Thoracic aorta (tissue), 2 donors: Measurements from ENCODE around the gene RBP7. TPM values are rescaled to one million over a fixed set of nuclear protein-coding genes. Genes with fewer than 3 reads are reported as not detected.

Experiments
- ATAC-seq: fragments of 150-250 bp; one replicate; pipeline ENCODE4 v1.8.0; 2017; ENCODE audit warnings: low read depth; ENCODE audit not compliant: insufficient number of reproducible peaks, low FRiP score
- DNase-seq: peaks from one replicate; pipeline ENCODE4 v3.0.0-alpha.2; 2020; ENCODE audit warnings: low spot score
- H3K27ac ChIP-seq, 2 donors: fragments of 200-600 bp; sonication (generic); 1 replicate in 1 of 2; 2 replicates in 1 of 2; pipeline ENCODE4 v1.5.1; 2016; ENCODE audit warnings: mild to moderate bottlenecking in 2 of 2, moderate library complexity in 2 of 2
- H3K27me3 ChIP-seq: fragments of 200-600 bp; sonication (generic); replicated peaks from 2 replicates; pipeline ENCODE4 v1.6.0; 2016; ENCODE audit warnings: mild to moderate bottlenecking; ENCODE audit not compliant: insufficient read depth
- H3K36me3 ChIP-seq: fragments of 200-600 bp; sonication (generic); one replicate; pipeline ENCODE4 v1.5.1; 2016
- H3K4me1 ChIP-seq, 2 donors: fragments of 200-600 bp; sonication (generic); 1 replicate in 1 of 2; 2 replicates in 1 of 2; pipeline versions ENCODE4 v1.5.1 to v1.6.0; 2016; ENCODE audit warnings: low read depth in 2 of 2, mild to moderate bottlenecking in 1 of 2; ENCODE audit not compliant: control insufficient read depth in 1 of 2
- H3K4me3 ChIP-seq: fragments of 200-600 bp; sonication (generic); 2 replicates; pipeline ENCODE4 v1.5.1; 2016; ENCODE audit warnings: mild to moderate bottlenecking
- H3K9me3 ChIP-seq: fragments of 200-600 bp; sonication (generic); 2 replicates; pipeline ENCODE4 v1.5.1; 2016
- CTCF ChIP-seq: fragments of 200-600 bp; sonication (generic); IDR thresholded peaks from one replicate; pipeline ENCODE4 v1.5.1; 2019; ENCODE audit warnings: antibody characterized with exemption
- total RNA-seq, 2 donors: library from RNA; depleted of rRNA; stranded (reverse); fragments of >200 nt; gene quantifications; one replicate each; pipeline versions ENCODE4 v1.1.0 to v1.2.3, GENCODE V29; 2016

Gene RBP7
- total RNA-seq, 2 donors from 2014 or later: 2.2 to 24.1 TPM

GRCh38 chr1:10032590-10033358, 35.7 kb downstream of the RBP7 start, which contains the start of gene UBE4B:
TSS of gene UBE4B (plus strand) at chr1:10032958. CDS start at chr1:10033671, 713 bp downstream.
- DNase-seq: peak; percentile 92
- Histone ChIP-seq H3K9me3 (no peaks in the 10 kb centered on the region), H3K4me3 (peak within 1 kb of the TSS; percentile 100), H3K36me3 (no peaks in the 10 kb centered on the region), H3K27ac (peak within 1 kb of the TSS; percentile 93 to 97), H3K27me3 (no peaks in the 10 kb centered on the region), H3K4me1 (peaks cover 2 to 24% of the 10 kb centered on the region in 2 donors)
- peak; percentile 65 for TF ChIP-seq CTCF
- peak; percentile 97 for ATAC-seq

- peak overlapping the region; percentile 100 for H3K4me3 ChIP-seq
- H3K27ac ChIP-seq: peak overlapping the region; percentile 93 to 97
- ATAC-seq: no peak
- DNase-seq: no peak
- no peaks in the 10 kb centered on the region for H3K36me3 ChIP-seq
- no peaks in the 10 kb centered on the region for H3K27me3 ChIP-seq
- H3K4me1 ChIP-seq: peaks cover 2 to 26% of the 10 kb centered on the region in 2 donors
- no peak for TF ChIP-seq CTCF
- H3K9me3 ChIP-seq: no peaks in the 10 kb centered on the region
These were observed 36.4 kb downstream of the RBP7 start for GRCh38 chr1:10033359-10033845.

GRCh38 chr1:10042746-10043145, 45.7 kb downstream of the RBP7 start:
- TF ChIP-seq CTCF: no peak
- Histone ChIP-seq H3K27ac (no peak overlapping the region), H3K9me3 (no peaks in the 10 kb centered on the region), H3K4me1 (peaks cover 17 to 42% of the 10 kb centered on the region in 2 donors), H3K27me3 (no peaks in the 10 kb centered on the region), H3K4me3 (no peak overlapping the region), H3K36me3 (peaks cover 3% of the 10 kb centered on the region)
- peak; percentile 26 for ATAC-seq
- DNase-seq: no peak

- peaks cover 17 to 36% of the 10 kb centered on the region in 2 donors for H3K4me1 ChIP-seq
- H3K27me3 ChIP-seq: no peaks in the 10 kb centered on the region
- no peaks in the 10 kb centered on the region for H3K9me3 ChIP-seq
- H3K27ac ChIP-seq: peak overlapping the region; percentile 64 to 71
- ATAC-seq (no peak), DNase-seq (no peak)
- H3K36me3 ChIP-seq: no peaks in the 10 kb centered on the region
- H3K4me3 ChIP-seq: peak overlapping the region; percentile 49
- no peak for TF ChIP-seq CTCF
These were observed 48.7 kb downstream of the RBP7 start for GRCh38 chr1:10045480-10046355.
